ENCODE measurements around the gene RAB29.

DNA sequence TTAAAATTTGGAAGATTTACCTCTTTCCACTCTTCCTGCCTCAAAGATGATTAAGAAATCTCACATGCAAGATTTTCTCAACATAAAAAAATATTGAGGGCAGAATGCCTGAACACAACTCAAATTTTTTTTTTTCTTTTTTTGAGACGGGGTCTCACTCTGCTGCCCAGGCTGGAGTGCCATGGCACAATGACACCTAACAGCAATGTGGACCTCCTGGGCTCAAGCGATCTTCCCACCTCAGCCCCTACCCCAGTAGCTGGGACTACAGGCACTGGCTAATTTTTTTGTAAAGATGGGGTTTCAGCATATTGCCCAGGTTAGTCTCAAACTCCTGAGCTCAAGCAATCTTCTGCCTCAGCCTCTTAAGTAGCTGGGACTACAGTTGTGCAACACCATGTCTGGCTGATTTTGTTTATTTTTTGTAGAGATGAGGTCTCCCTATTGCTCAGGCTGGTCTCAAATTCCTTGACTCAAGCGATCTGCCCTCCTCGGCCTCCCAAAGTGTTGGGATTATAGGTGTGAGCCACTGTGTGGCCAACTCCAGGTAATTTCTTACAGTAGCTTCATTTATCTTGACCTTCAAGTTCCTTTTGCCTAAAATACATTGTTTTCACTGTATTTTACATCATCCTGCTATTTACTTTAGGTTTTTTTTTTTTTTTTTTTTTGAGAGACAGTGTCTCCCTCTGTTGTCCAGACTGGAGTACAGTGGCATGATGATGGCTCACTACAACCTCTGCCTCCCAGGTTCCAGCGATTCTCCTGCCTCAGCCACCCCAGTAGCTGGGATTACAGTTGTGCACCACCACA is 35.7 kb downstream of the RAB29 start:
- TF ChIP-seq POLR2AphosphoS5 (IDR thresholded peaks at IDR 0.05) (no peak), CTCF (IDR thresholded peaks at IDR 0.05; ENCODE audit: poor library complexity, severe bottlenecking) (no peak), EZH2 (IDR thresholded peaks at IDR 0.05; ENCODE audit: borderline replicate concordance, insufficient read depth, low read length, poor library complexity, severe bottlenecking) (no peak), MXI1 (conservative IDR thresholded peaks at IDR 0.05; ENCODE audit: poor library complexity, severe bottlenecking) (no peak), EP300 (conservative IDR thresholded peaks at IDR 0.05; ENCODE audit: poor library complexity, severe bottlenecking) (no peak), RAD21 (conservative IDR thresholded peaks at IDR 0.05) (no peak), SMC3 (conservative IDR thresholded peaks at IDR 0.05; ENCODE audit: poor library complexity) (no peak)
- TF ChIP-seq, protein P1, sequence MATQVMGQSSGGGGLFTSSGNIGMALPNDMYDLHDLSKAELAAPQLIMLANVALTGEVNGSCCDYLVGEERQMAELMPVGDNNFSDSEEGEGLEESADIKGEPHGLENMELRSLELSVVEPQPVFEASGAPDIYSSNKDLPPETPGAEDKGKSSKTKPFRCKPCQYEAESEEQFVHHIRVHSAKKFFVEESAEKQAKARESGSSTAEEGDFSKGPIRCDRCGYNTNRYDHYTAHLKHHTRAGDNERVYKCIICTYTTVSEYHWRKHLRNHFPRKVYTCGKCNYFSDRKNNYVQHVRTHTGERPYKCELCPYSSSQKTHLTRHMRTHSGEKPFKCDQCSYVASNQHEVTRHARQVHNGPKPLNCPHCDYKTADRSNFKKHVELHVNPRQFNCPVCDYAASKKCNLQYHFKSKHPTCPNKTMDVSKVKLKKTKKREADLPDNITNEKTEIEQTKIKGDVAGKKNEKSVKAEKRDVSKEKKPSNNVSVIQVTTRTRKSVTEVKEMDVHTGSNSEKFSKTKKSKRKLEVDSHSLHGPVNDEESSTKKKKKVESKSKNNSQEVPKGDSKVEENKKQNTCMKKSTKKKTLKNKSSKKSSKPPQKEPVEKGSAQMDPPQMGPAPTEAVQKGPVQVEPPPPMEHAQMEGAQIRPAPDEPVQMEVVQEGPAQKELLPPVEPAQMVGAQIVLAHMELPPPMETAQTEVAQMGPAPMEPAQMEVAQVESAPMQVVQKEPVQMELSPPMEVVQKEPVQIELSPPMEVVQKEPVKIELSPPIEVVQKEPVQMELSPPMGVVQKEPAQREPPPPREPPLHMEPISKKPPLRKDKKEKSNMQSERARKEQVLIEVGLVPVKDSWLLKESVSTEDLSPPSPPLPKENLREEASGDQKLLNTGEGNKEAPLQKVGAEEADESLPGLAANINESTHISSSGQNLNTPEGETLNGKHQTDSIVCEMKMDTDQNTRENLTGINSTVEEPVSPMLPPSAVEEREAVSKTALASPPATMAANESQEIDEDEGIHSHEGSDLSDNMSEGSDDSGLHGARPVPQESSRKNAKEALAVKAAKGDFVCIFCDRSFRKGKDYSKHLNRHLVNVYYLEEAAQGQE (IDR thresholded peaks at IDR 0.05; ENCODE audit: borderline replicate concordance) = no peak

All from neural cell (in vitro differentiated cells).